ENCODE data around the gene FUT9.

DNA sequence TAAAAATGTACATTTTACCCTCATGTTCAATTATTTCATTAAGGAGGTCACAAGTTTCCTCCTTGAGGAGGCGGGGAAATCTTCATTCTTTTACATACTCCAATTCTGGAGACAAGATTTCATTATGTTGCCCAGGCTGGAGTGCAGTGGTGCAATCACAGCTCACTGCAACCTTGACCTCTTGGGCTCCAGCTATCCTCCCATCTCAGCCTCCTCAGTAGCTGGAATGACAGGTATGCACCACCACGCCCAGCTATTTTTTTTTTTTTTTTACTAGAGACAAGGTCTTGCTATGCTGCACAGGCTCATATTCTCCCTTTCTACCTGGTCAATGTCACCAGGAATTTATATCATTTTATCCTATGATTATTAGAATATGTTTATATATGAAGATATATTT, 85.8 kb downstream of the FUT9 start:
- TF ChIP-seq, protein P1, sequence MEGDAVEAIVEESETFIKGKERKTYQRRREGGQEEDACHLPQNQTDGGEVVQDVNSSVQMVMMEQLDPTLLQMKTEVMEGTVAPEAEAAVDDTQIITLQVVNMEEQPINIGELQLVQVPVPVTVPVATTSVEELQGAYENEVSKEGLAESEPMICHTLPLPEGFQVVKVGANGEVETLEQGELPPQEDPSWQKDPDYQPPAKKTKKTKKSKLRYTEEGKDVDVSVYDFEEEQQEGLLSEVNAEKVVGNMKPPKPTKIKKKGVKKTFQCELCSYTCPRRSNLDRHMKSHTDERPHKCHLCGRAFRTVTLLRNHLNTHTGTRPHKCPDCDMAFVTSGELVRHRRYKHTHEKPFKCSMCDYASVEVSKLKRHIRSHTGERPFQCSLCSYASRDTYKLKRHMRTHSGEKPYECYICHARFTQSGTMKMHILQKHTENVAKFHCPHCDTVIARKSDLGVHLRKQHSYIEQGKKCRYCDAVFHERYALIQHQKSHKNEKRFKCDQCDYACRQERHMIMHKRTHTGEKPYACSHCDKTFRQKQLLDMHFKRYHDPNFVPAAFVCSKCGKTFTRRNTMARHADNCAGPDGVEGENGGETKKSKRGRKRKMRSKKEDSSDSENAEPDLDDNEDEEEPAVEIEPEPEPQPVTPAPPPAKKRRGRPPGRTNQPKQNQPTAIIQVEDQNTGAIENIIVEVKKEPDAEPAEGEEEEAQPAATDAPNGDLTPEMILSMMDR (IDR thresholded peaks at IDR 0.05): no peak
- TF ChIP-seq ZFX (IDR thresholded peaks at IDR 0.05; ENCODE audit: borderline replicate concordance): no peak
